EL (cell line): ENCODE measurements around the gene PIP5K1A.

ENCODE experiments used
- DNase-seq: peaks from one replicate; pipeline ENCODE4 v3.0.0-alpha.2; 2016

The PIP5K1A gene

GRCh38 chr1:151290709-151291303, 92.5 kb downstream of the PIP5K1A start:
- no peak for DNase-seq

- no peak for DNase-seq
Measured at GRCh38 chr1:151292207-151293030, 94.1 kb downstream of the PIP5K1A start.

GRCh38 chr1:151293093-151293492, 94.7 kb downstream of the PIP5K1A start:
- no peak for DNase-seq

- no peak for DNase-seq
Measured at GRCh38 chr1:151294742-151295462, 96.5 kb downstream of the PIP5K1A start.
